GM23338 (cell line): Measurements from ENCODE around the gene TTLL5.

Experiments used
- TF ChIP-seq, protein P1 (sequence below), 2 experiments: fragments of 200-600 bp in 1 of 2; sonication (generic) in 1 of 2; conservative IDR thresholded peaks; 2 replicates each; pipeline versions ENCODE4 v1.5.1 to v1.6.1; 2016 to 2017; ENCODE audit warnings: antibody characterized with exemption in 2 of 2, low read depth in 2 of 2, mild to moderate bottlenecking in 2 of 2, moderate library complexity in 1 of 2
- TF ChIP-seq, protein P2 (sequence below): IDR thresholded peaks from 2 replicates; pipeline ENCODE4 v1.6.1; 2016; ENCODE audit warnings: antibody characterized with exemption

DNA sequence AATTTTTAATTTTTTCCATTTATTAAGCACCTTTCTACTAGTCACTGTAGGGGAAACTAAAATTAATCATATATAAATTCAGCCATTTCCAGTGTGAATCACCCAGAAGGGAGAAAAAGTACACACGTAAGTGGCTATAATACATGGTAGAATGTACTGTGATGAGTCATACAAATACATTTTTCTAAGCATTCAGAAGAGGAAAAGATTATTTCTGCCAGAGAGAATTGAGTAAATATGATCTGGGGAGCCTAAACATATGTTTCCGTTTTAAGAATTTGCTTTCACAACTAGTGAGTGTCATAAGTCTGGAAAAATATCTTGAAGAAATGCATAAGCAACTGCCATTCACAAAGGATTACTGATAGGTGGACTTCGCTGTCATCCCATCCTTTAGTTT lies 218.0 kb downstream of the TTLL5 start:
- TF ChIP-seq, protein P1, sequence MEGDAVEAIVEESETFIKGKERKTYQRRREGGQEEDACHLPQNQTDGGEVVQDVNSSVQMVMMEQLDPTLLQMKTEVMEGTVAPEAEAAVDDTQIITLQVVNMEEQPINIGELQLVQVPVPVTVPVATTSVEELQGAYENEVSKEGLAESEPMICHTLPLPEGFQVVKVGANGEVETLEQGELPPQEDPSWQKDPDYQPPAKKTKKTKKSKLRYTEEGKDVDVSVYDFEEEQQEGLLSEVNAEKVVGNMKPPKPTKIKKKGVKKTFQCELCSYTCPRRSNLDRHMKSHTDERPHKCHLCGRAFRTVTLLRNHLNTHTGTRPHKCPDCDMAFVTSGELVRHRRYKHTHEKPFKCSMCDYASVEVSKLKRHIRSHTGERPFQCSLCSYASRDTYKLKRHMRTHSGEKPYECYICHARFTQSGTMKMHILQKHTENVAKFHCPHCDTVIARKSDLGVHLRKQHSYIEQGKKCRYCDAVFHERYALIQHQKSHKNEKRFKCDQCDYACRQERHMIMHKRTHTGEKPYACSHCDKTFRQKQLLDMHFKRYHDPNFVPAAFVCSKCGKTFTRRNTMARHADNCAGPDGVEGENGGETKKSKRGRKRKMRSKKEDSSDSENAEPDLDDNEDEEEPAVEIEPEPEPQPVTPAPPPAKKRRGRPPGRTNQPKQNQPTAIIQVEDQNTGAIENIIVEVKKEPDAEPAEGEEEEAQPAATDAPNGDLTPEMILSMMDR (conservative IDR thresholded peaks at IDR 0.05; ENCODE audit: low read depth in 2 of 2), result no peak
- TF ChIP-seq, protein P2, sequence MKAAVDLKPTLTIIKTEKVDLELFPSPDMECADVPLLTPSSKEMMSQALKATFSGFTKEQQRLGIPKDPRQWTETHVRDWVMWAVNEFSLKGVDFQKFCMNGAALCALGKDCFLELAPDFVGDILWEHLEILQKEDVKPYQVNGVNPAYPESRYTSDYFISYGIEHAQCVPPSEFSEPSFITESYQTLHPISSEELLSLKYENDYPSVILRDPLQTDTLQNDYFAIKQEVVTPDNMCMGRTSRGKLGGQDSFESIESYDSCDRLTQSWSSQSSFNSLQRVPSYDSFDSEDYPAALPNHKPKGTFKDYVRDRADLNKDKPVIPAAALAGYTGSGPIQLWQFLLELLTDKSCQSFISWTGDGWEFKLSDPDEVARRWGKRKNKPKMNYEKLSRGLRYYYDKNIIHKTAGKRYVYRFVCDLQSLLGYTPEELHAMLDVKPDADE, result no peak
